OCI-LY3 (cell line): Measurements from ENCODE around the gene CACNA1C.

Experiments used
- EZH2phosphoT487 ChIP-seq: fragments of 200-600 bp; shearing (Covaris generic); IDR thresholded peaks from 2 replicates; pipeline ENCODE4 v1.6.1; 2018; ENCODE audit warnings: antibody characterized with exemption, mixed run types, low read depth
- TF ChIP-seq, protein P1 (sequence below): fragments of 200-600, 300-600 bp; sonication (generic); IDR thresholded peaks from 2 replicates; pipeline ENCODE4 v1.5.1; 2014; ENCODE audit warnings: antibody characterized with exemption, low read length, low read depth

DNA sequence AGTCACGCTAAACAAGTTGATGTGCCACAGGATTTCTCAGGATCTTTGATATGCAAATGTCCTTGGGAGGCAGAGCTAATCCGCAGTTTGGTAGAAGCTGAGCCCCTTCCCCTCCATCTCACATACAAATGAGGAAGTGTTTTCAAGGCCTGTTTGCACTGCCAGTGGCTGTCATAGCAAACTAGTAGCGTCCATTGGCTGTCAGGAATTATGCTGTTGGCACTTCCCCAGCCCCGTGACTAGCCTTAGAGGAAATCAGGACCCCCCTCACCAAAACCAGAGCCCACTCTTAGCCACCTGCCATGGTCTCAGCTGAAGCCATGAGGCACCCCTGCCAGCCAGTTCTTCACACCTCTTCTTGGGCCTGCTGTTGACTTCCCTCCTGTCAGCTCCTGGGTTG lies 253.9 kb downstream of the CACNA1C start:
- TF ChIP-seq, protein P1, sequence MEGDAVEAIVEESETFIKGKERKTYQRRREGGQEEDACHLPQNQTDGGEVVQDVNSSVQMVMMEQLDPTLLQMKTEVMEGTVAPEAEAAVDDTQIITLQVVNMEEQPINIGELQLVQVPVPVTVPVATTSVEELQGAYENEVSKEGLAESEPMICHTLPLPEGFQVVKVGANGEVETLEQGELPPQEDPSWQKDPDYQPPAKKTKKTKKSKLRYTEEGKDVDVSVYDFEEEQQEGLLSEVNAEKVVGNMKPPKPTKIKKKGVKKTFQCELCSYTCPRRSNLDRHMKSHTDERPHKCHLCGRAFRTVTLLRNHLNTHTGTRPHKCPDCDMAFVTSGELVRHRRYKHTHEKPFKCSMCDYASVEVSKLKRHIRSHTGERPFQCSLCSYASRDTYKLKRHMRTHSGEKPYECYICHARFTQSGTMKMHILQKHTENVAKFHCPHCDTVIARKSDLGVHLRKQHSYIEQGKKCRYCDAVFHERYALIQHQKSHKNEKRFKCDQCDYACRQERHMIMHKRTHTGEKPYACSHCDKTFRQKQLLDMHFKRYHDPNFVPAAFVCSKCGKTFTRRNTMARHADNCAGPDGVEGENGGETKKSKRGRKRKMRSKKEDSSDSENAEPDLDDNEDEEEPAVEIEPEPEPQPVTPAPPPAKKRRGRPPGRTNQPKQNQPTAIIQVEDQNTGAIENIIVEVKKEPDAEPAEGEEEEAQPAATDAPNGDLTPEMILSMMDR, result no peak
- no peak for TF ChIP-seq EZH2phosphoT487
